ENCODE data around the gene ERGIC1. TPM values are rescaled to one million over a fixed set of nuclear protein-coding genes. Genes with fewer than 3 reads are reported as not detected.
A peak's percentile ranks its signal among the peaks of the same experiment; 100 is the strongest.

The ERGIC1 gene
- total RNA-seq, 1 donor = 109 TPM

DNA sequence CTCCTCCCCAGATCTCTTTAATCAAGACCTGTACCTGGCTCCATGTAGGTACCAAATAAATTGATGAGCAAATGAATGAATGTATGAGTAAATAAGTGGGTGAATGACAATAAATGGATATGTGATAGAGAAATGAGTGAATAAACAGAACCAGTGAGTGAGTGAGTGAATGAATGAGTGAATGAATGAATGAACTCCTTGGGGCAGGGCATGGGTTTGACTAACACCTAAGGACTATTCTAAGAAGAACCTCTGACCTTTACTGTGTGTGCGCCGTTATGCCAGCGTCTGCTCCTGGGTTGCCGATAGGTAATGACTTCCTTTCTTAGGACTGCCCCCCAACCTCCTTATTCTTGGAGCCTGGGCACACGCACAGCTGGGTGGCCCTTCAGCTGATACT, 123.4 kb downstream of the ERGIC1 start:
- Histone ChIP-seq H3K9me3 (ENCODE audit: low read depth, low read length) (no peaks in the 10 kb centered on the region), H4K20me1 (ENCODE audit: insufficient read depth, low read length) (no peaks in the 10 kb centered on the region), H3K27me3 (ENCODE audit: insufficient read depth, low read length) (no peaks in the 10 kb centered on the region), H3K79me2 (ENCODE audit: insufficient read depth, low read length) (peaks cover 28% of the 10 kb centered on the region), H3K4me2 (ENCODE audit: insufficient read depth, low read length) (peak overlapping the region; percentile 20), H3K4me1 (ENCODE audit: insufficient read depth, low read length) (peaks cover 52% of the 10 kb centered on the region), H2AFZ (ENCODE audit: low read length) (no peak overlapping the region), H3K27ac (ENCODE audit: low read depth, low read length) (peak overlapping the region; percentile 95), H3K4me3 (ENCODE audit: insufficient read depth, low read length) (no peak overlapping the region), H3K36me3 (ENCODE audit: insufficient read depth, low read length) (peaks cover 9% of the 10 kb centered on the region)
- no peak for DNase-seq (ENCODE audit: insufficient read length, low spot score, missing footprints)
- TF ChIP-seq, protein P1, sequence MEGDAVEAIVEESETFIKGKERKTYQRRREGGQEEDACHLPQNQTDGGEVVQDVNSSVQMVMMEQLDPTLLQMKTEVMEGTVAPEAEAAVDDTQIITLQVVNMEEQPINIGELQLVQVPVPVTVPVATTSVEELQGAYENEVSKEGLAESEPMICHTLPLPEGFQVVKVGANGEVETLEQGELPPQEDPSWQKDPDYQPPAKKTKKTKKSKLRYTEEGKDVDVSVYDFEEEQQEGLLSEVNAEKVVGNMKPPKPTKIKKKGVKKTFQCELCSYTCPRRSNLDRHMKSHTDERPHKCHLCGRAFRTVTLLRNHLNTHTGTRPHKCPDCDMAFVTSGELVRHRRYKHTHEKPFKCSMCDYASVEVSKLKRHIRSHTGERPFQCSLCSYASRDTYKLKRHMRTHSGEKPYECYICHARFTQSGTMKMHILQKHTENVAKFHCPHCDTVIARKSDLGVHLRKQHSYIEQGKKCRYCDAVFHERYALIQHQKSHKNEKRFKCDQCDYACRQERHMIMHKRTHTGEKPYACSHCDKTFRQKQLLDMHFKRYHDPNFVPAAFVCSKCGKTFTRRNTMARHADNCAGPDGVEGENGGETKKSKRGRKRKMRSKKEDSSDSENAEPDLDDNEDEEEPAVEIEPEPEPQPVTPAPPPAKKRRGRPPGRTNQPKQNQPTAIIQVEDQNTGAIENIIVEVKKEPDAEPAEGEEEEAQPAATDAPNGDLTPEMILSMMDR (IDR thresholded peaks at IDR 0.05; ENCODE audit: extremely low read depth, low read depth, low read length) = no peak

DNA sequence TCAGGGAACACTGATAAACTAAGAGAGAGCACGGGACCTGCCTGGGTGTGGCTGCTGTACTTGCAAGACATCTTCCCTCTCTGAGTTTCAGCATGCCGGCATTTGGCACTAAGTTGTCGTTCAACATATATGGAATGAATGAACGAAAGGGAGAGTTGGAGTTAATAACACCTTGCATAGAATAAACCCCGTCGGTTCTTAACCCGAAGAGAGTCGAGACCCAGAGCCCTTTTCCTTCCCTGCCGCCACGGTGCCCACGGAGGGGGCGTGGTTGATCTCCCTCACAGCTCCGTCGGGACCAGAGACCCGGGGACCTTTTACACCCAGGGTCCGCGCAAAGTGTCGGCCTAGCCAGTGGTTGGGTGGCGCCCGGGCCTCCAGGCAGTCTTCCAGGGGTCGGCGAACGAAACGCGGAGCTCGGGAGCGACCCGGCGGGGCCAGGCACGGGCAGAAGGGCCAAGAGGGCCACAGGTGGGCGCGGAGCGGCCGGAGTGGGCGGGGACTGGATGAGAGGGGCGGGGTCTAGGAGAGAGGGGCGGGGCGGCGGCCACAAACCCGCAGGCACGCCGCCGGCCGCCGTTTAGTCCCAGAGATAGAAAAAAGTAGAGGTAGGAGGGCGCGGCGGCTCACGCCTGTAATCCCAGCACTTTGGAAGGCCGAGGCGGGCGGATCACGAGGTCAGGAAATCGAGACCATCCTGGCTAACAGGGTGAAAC, 124.4 kb downstream of the ERGIC1 start:
- no peaks in the 10 kb centered on the region for H3K27me3 ChIP-seq (ENCODE audit: insufficient read depth, low read length)
- TF ChIP-seq, protein P1 (IDR thresholded peaks at IDR 0.05; ENCODE audit: extremely low read depth, low read depth, low read length) = no peak
- H3K4me2 ChIP-seq (ENCODE audit: insufficient read depth, low read length) = peak overlapping the region; percentile 98
- peak overlapping the region; percentile 39 for H2AFZ ChIP-seq (ENCODE audit: low read length)
- peak; percentile 76 for DNase-seq (ENCODE audit: insufficient read length, low spot score, missing footprints)
- no peaks in the 10 kb centered on the region for H4K20me1 ChIP-seq (ENCODE audit: insufficient read depth, low read length)
- peaks cover 45% of the 10 kb centered on the region for H3K4me1 ChIP-seq (ENCODE audit: insufficient read depth, low read length)
- H3K79me2 ChIP-seq (ENCODE audit: insufficient read depth, low read length) = peaks cover 33% of the 10 kb centered on the region
- peaks cover 12% of the 10 kb centered on the region for H3K36me3 ChIP-seq (ENCODE audit: insufficient read depth, low read length)
- H3K9me3 ChIP-seq (ENCODE audit: low read depth, low read length) = no peaks in the 10 kb centered on the region
- peak overlapping the region; percentile 84 for H3K4me3 ChIP-seq (ENCODE audit: insufficient read depth, low read length)
- peak overlapping the region; percentile 97 for H3K27ac ChIP-seq (ENCODE audit: low read depth, low read length)

DNA sequence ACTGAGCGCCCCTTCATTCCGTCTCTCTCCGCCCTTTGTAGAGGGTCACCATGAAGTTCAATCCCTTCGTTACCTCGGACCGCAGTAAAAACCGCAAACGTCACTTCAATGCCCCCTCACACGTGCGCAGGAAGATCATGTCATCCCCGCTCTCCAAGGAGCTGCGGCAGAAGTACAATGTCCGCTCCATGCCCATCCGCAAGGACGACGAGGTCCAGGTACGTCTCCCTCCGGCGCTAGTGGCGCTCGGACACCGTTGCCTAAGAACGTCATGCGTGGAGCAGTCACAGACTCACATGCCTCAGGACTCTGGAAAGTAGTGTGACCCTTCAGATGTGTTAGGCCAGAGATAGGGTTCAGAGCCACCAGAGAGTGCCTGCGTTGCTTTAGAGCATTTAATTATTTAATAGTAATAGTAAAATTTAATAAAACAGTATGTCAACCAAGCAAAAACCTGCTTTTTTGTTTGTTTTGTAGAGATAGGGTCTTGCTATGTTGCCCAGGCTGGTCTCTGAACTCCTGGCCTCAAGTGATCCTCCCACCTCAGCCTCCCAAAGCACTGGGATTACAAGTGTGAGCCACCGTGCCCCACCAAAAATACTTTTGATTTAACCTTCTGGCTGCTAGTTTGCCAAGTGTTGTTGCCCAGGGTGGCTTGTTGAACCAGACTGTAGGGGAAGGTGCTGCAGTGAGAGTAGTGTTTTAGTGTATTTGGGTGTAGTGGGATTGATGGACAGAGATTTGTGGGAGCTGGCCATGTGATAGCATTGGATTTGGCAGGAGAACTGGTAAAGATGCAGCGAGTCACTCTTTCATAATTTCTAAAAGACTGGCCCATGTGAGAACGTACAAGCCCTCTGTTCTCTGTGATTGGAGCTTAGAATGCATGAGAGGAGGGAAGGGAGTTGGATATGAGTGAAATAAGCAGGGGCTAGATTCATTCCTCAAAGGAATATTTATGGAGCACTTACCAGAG, 126.1 kb downstream of the ERGIC1 start:
- Histone ChIP-seq H2AFZ (ENCODE audit: low read length) (peak overlapping the region; percentile 18), H3K4me1 (ENCODE audit: insufficient read depth, low read length) (peaks cover 33% of the 10 kb centered on the region), H4K20me1 (ENCODE audit: insufficient read depth, low read length) (no peaks in the 10 kb centered on the region), H3K4me2 (ENCODE audit: insufficient read depth, low read length) (peak overlapping the region; percentile 98), H3K27ac (ENCODE audit: low read depth, low read length) (peak overlapping the region; percentile 97), H3K4me3 (ENCODE audit: insufficient read depth, low read length) (peak overlapping the region; percentile 84), H3K9me3 (ENCODE audit: low read depth, low read length) (no peaks in the 10 kb centered on the region), H3K79me2 (ENCODE audit: insufficient read depth, low read length) (peaks cover 35% of the 10 kb centered on the region), H3K36me3 (ENCODE audit: insufficient read depth, low read length) (peaks cover 15% of the 10 kb centered on the region), H3K27me3 (ENCODE audit: insufficient read depth, low read length) (no peaks in the 10 kb centered on the region)
- DNase-seq (ENCODE audit: insufficient read length, low spot score, missing footprints) = peak; percentile 54
- TF ChIP-seq, protein P1 (IDR thresholded peaks at IDR 0.05; ENCODE audit: extremely low read depth, low read depth, low read length) = no peak

DNA sequence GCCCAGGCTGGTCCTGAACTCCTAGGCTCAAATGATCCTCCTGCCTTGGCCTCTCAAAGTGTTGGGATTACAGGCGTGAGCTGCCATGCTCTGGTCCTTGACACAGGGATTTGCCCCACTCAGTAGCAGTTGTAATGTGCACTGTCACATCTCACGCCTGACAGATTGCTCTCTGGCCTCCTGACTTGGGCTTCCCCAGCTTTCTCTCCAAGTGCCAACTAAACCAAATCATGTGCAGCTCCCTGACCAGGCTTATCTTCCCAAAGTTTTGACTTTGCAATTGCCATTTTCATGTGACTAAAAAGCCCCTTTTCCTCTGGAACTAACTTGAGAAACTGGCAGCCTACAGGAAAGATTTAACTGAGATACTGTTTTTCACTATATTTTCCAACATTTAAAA, 135.9 kb downstream of the ERGIC1 start:
- no peaks in the 10 kb centered on the region for H3K9me3 ChIP-seq (ENCODE audit: low read depth, low read length)
- H3K36me3 ChIP-seq (ENCODE audit: insufficient read depth, low read length) = peaks cover 33% of the 10 kb centered on the region
- no peak overlapping the region for H2AFZ ChIP-seq (ENCODE audit: low read length)
- DNase-seq (ENCODE audit: insufficient read length, low spot score, missing footprints) = no peak
- H3K4me3 ChIP-seq (ENCODE audit: insufficient read depth, low read length) = no peak overlapping the region
- H3K27ac ChIP-seq (ENCODE audit: low read depth, low read length) = no peak overlapping the region
- H3K79me2 ChIP-seq (ENCODE audit: insufficient read depth, low read length) = peaks cover 10% of the 10 kb centered on the region
- TF ChIP-seq, protein P1 (IDR thresholded peaks at IDR 0.05; ENCODE audit: extremely low read depth, low read depth, low read length) = no peak
- H3K27me3 ChIP-seq (ENCODE audit: insufficient read depth, low read length) = no peaks in the 10 kb centered on the region
- H3K4me2 ChIP-seq (ENCODE audit: insufficient read depth, low read length) = no peak overlapping the region
- no peaks in the 10 kb centered on the region for H4K20me1 ChIP-seq (ENCODE audit: insufficient read depth, low read length)
- peaks cover 19% of the 10 kb centered on the region for H3K4me1 ChIP-seq (ENCODE audit: insufficient read depth, low read length)

All from osteoblast (primary cell).